ENCODE measurements around the gene GDF9. TPM values are rescaled to one million over a fixed set of nuclear protein-coding genes. Genes with fewer than 3 reads are reported as not detected.

Gene GDF9
- total and polyA plus RNA-seq, 2 experiments from 2014 or later = 0.11 to 0.14 TPM

DNA sequence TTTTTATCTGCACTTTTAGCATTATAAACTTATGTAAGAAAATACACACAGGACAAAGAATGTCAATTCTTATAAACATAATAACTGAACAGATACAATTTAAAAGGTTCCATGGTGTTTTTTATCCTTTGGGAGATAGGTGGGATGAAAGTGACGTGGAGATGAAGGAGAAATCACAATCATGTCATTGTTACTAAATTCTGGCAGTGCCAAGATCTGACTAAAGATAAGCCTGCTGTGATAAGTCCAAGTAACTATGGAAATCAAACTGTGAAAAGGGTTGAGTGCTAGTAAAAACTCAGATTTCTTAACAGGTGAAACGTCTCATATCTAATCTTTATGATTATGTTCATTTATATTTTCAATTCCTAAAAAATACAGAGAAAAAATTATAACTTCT lies 18.3 kb upstream of the GDF9 start (continued):
- TF ChIP-seq JUNB (IDR thresholded peaks at IDR 0.05; ENCODE audit: unreplicated experiment) (no peak), STAT1 (IDR thresholded peaks at IDR 0.05; ENCODE audit: unreplicated experiment) (no peak), EZH2 (IDR thresholded peaks at IDR 0.05; ENCODE audit: low read depth, unreplicated experiment) (no peak)
- TF ChIP-seq, protein P1, sequence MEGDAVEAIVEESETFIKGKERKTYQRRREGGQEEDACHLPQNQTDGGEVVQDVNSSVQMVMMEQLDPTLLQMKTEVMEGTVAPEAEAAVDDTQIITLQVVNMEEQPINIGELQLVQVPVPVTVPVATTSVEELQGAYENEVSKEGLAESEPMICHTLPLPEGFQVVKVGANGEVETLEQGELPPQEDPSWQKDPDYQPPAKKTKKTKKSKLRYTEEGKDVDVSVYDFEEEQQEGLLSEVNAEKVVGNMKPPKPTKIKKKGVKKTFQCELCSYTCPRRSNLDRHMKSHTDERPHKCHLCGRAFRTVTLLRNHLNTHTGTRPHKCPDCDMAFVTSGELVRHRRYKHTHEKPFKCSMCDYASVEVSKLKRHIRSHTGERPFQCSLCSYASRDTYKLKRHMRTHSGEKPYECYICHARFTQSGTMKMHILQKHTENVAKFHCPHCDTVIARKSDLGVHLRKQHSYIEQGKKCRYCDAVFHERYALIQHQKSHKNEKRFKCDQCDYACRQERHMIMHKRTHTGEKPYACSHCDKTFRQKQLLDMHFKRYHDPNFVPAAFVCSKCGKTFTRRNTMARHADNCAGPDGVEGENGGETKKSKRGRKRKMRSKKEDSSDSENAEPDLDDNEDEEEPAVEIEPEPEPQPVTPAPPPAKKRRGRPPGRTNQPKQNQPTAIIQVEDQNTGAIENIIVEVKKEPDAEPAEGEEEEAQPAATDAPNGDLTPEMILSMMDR (conservative IDR thresholded peaks at IDR 0.05; ENCODE audit: low read depth in 2 of 2) = no peak

DNA sequence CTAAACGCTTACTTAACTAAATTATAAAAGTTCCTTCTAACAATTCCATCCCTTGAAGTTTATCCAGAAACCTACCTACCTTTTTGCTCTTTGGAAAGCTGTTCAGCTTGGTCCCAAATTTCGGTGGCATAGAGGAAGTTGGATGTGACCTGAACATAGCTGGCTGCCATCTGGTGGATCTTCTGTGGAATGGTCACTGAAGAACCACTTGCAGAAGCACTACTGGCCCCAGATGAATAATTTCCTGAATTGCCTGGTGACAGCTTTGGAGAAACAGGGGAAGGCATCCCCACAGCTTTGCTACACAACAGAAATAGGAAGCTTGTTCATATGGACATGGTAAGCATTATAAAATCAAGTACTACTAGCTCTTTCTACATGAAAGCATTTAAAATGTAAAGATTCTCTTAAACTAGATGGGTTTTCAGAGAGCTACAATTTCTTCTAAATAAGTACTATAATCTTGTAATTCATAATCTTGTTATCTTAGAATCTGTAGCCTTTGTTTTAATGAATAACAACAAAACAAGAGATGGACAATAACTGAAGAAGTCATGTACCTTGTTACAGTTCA lies 17.1 kb upstream of the GDF9 start:
- Histone ChIP-seq H3K4me3 (no peak overlapping the region), H3K4me1 (ENCODE audit: insufficient read depth) (no peaks in the 10 kb centered on the region), H4K20me1 (replicated peaks; ENCODE audit: insufficient read depth) (peaks cover 4% of the 10 kb centered on the region; the same call in 1 of the 2 replicates), H3F3A (replicated peaks; ENCODE audit: low read depth) (no peaks in the 10 kb centered on the region), H3K79me2 (replicated peaks; ENCODE audit: insufficient read depth) (no peaks in the 10 kb centered on the region), H3K9me2 (ENCODE audit: insufficient read depth) (no peaks in the 10 kb centered on the region), H3K4me2 (no peak overlapping the region), H2AFZ (no peak overlapping the region), H3K27ac (ENCODE audit: low read depth) (no peak overlapping the region), H3K36me3 (ENCODE audit: insufficient read depth) (peaks cover 40% of the 10 kb centered on the region), H3K27me3 (ENCODE audit: insufficient read depth) (no peaks in the 10 kb centered on the region)
- peak; percentile 83 for ATAC-seq
- Mint-ChIP-seq H3K36me3 (ENCODE audit: low read depth) (peaks cover 64% of the 10 kb centered on the region), H3K27me3 (ENCODE audit: insufficient read depth, low read depth, poor library complexity) (no peaks in the 10 kb centered on the region), H3K4me3 (no peak overlapping the region), H3K27ac (no peak overlapping the region), H3K4me1 (no peaks in the 10 kb centered on the region), H3K9me3 (no peaks in the 10 kb centered on the region)
- no peak for TF ChIP-seq JUNB (IDR thresholded peaks at IDR 0.05; ENCODE audit: unreplicated experiment)
- TF ChIP-seq, protein P1 (conservative IDR thresholded peaks at IDR 0.05; ENCODE audit: low read depth in 2 of 2) = peak; percentile 60 to 73
- no peak for TF ChIP-seq EZH2 (IDR thresholded peaks at IDR 0.05; ENCODE audit: low read depth, unreplicated experiment)
- no peak for TF ChIP-seq ZNF331 (CRISPR knock-in tag; IDR thresholded peaks at IDR 0.05; ENCODE audit: low read depth)
- TF ChIP-seq EZH2phosphoT487 (IDR thresholded peaks at IDR 0.05; ENCODE audit: unreplicated experiment) = no peak
- TF ChIP-seq CREB1 (CRISPR knock-in tag; IDR thresholded peaks at IDR 0.05; ENCODE audit: low read depth) = no peak
- TF ChIP-seq STAT1 (IDR thresholded peaks at IDR 0.05; ENCODE audit: unreplicated experiment) = no peak
- DNase-seq (ENCODE audit: low spot score) = peak; percentile 67

DNA sequence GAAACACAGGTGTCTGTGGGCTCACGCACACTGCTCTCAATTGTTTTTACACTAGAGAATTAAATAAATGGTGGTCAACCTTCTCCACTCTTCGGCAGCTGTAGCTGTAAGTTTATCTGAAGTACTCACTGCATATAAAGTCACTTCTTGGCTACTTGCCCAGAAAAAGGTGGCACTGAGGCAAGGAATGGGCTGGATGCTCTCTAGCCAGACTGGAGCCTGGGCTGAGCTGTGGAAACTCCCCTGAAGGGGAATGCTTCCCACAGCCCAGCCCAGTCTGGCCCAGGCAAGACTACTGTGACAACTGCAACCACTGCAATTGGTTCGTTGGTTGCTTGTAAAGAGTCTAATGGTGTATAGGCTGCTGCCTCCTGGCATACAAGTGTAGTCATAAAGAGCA lies 11.7 kb upstream of the GDF9 start:
- Histone ChIP-seq H3K9me2 (ENCODE audit: insufficient read depth) (no peaks in the 10 kb centered on the region), H3K27me3 (ENCODE audit: insufficient read depth) (no peaks in the 10 kb centered on the region), H3K27ac (ENCODE audit: low read depth) (no peak overlapping the region), H3K4me3 (no peak overlapping the region), H3K4me2 (no peak overlapping the region), H2AFZ (no peak overlapping the region), H3K36me3 (ENCODE audit: insufficient read depth) (peaks cover 13% of the 10 kb centered on the region; the same call in 1 of the 2 replicates), H3K79me2 (replicated peaks; ENCODE audit: insufficient read depth) (no peaks in the 10 kb centered on the region), H3F3A (replicated peaks; ENCODE audit: low read depth) (no peaks in the 10 kb centered on the region), H4K20me1 (replicated peaks; ENCODE audit: insufficient read depth) (peaks cover 4% of the 10 kb centered on the region; the same call in 1 of the 2 replicates), H3K4me1 (ENCODE audit: insufficient read depth) (no peaks in the 10 kb centered on the region)
- ATAC-seq (no peak), DNase-seq (ENCODE audit: low spot score) (no peak)
- Mint-ChIP-seq H3K27ac (no peak overlapping the region), H3K9me3 (no peaks in the 10 kb centered on the region), H3K36me3 (ENCODE audit: low read depth) (peaks cover 30% of the 10 kb centered on the region; the same call in 2 of the 3 replicates), H3K4me3 (no peak overlapping the region), H3K27me3 (ENCODE audit: insufficient read depth, low read depth, poor library complexity) (peaks cover 1% of the 10 kb centered on the region), H3K4me1 (no peaks in the 10 kb centered on the region)
- TF ChIP-seq CREB1 (CRISPR knock-in tag; IDR thresholded peaks at IDR 0.05; ENCODE audit: low read depth) (no peak), JUNB (IDR thresholded peaks at IDR 0.05; ENCODE audit: unreplicated experiment) (no peak), EZH2phosphoT487 (IDR thresholded peaks at IDR 0.05; ENCODE audit: unreplicated experiment) (no peak), ZNF331 (CRISPR knock-in tag; IDR thresholded peaks at IDR 0.05; ENCODE audit: low read depth) (no peak), EZH2 (IDR thresholded peaks at IDR 0.05; ENCODE audit: low read depth, unreplicated experiment) (no peak)
- TF ChIP-seq, protein P2, sequence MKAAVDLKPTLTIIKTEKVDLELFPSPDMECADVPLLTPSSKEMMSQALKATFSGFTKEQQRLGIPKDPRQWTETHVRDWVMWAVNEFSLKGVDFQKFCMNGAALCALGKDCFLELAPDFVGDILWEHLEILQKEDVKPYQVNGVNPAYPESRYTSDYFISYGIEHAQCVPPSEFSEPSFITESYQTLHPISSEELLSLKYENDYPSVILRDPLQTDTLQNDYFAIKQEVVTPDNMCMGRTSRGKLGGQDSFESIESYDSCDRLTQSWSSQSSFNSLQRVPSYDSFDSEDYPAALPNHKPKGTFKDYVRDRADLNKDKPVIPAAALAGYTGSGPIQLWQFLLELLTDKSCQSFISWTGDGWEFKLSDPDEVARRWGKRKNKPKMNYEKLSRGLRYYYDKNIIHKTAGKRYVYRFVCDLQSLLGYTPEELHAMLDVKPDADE (IDR thresholded peaks at IDR 0.05) = no peak
- TF ChIP-seq, protein P3, sequence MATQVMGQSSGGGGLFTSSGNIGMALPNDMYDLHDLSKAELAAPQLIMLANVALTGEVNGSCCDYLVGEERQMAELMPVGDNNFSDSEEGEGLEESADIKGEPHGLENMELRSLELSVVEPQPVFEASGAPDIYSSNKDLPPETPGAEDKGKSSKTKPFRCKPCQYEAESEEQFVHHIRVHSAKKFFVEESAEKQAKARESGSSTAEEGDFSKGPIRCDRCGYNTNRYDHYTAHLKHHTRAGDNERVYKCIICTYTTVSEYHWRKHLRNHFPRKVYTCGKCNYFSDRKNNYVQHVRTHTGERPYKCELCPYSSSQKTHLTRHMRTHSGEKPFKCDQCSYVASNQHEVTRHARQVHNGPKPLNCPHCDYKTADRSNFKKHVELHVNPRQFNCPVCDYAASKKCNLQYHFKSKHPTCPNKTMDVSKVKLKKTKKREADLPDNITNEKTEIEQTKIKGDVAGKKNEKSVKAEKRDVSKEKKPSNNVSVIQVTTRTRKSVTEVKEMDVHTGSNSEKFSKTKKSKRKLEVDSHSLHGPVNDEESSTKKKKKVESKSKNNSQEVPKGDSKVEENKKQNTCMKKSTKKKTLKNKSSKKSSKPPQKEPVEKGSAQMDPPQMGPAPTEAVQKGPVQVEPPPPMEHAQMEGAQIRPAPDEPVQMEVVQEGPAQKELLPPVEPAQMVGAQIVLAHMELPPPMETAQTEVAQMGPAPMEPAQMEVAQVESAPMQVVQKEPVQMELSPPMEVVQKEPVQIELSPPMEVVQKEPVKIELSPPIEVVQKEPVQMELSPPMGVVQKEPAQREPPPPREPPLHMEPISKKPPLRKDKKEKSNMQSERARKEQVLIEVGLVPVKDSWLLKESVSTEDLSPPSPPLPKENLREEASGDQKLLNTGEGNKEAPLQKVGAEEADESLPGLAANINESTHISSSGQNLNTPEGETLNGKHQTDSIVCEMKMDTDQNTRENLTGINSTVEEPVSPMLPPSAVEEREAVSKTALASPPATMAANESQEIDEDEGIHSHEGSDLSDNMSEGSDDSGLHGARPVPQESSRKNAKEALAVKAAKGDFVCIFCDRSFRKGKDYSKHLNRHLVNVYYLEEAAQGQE (IDR thresholded peaks at IDR 0.05; ENCODE audit: unreplicated experiment) = no peak
